GM12891 (cell line): ENCODE results near the gene SKOR1.

Experiments used
- POLR2A ChIP-seq: IDR thresholded peaks from 2 replicates; pipeline ENCODE4 v1.6.1; 2011; ENCODE audit warnings: low read depth, low read length, control low read depth
- POLR2AphosphoS5 ChIP-seq: IDR thresholded peaks from 2 replicates; pipeline ENCODE4 v1.6.1; 2011; ENCODE audit warnings: low read depth, low read length, control low read depth

DNA sequence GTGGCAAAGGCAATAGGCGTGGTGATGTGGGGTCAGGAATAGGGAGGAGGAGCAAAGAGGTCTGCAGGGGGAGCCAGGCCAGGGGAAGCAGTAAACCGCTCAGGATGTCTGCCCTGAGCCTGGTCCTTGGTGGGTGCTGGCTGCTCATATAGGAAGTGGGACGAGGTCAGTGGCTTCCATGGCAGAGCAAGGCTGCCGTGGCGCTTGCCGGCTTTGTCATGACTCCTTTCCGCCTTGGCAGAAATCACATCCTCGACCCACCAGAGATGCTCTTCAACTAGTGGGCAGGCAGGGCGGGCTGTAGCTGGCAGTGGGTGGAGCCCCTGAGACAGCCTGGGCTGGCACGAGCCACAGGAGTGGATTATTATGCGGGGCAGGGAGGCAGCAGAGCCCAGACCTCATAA is 13.1 kb upstream of the SKOR1 start:
- TF ChIP-seq POLR2A, result no peak
- TF ChIP-seq POLR2AphosphoS5, result no peak
